GM21528 (cell line): ENCODE measurements around the gene NCBP3.

ENCODE experiments used
- ATAC-seq: cut with Tn5 transposase; IDR thresholded peaks from one replicate; pipeline ENCODE4 v1.9.1; 2021; ENCODE audit warnings: mild to moderate bottlenecking, moderate library complexity; ENCODE audit not compliant: unreplicated experiment, low FRiP score

The NCBP3 gene, protein sequence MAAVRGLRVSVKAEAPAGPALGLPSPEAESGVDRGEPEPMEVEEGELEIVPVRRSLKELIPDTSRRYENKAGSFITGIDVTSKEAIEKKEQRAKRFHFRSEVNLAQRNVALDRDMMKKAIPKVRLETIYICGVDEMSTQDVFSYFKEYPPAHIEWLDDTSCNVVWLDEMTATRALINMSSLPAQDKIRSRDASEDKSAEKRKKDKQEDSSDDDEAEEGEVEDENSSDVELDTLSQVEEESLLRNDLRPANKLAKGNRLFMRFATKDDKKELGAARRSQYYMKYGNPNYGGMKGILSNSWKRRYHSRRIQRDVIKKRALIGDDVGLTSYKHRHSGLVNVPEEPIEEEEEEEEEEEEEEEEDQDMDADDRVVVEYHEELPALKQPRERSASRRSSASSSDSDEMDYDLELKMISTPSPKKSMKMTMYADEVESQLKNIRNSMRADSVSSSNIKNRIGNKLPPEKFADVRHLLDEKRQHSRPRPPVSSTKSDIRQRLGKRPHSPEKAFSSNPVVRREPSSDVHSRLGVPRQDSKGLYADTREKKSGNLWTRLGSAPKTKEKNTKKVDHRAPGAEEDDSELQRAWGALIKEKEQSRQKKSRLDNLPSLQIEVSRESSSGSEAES

DNA sequence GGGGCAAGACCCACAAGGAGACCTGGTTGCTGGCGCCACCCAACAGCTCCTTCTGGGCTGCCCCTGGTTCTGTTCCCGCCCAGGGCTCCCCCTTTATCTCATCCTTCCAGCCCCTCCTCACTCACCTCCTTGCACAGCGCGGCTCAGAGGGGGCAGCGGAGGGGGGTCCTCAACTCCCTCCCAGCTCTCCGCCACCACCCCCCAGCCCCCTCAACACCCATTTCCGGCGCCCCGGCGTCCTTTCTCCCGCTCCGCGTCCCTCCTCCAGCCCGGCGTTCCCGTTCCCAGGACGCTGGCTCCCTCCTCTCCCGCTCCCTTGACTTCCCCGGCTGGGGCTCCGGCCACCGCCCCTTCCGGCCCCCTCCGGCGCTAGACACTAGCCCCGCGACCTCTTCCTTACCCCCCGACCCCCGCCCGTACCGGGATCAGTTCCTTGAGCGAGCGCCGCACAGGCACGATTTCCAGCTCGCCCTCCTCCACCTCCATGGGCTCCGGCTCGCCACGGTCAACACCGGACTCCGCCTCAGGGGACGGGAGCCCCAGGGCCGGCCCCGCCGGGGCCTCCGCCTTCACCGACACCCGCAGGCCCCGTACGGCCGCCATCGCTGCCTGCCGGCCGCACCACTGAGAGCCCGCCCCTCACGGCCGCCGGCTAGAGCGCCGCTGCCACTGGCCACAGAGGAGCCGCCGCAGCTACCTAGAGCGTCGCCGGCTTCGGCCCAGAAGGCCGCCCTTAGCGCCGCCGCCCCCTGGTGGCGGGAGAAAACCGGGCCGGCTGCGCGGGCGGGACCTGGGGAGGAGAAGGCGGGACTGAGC, at the start of gene NCBP3:
TSS of gene NCBP3 (minus strand) at position 626 of the 816 bp plus-strand sequence. CDS start at position 603, 23 bp downstream.
- ATAC-seq = peak; percentile 89

DNA sequence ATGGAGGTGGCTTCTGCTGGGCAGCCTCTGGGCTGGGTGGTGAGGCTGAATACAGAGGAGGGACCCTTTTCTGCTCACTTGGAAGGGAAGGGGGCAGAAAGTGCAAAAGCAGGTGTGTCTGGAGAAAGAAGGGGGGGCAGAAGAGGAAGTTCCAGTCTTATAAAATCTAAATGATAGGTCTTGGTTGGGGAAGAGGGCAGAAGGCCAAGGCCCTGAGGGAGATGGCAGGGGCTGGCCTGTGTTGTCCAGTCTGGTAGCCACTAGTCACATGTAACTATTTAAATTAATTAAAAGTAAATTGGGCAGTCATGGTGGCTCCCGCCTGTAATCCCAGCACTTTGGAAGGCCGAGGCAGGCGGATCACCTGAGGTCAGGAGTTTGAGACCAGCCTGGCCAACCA, 49.3 kb upstream of the NCBP3 start:
- no peak for ATAC-seq

GRCh38 chr17:3894911-3895343, 48.9 kb upstream of the NCBP3 start:
- no peak for ATAC-seq

DNA sequence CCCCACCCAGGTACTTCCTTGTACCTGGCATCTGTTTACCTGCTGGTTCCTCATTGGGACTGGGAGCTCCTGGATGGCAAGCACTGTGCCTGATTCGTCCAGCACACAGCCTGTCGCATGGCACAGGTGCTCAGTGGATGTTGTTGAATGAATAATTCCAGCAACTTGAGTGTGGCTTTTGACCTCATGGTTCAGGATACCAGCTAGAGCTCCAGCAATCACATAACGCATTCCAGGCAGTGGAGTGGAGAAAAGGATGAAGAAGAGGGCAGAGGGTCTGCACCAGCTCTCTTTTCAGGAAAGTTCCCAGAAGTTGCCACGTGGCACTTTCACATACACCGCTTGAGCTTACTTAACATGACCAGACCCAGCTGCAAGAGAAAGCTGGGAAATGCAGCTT, 48.1 kb upstream of the NCBP3 start:
- no peak for ATAC-seq

DNA sequence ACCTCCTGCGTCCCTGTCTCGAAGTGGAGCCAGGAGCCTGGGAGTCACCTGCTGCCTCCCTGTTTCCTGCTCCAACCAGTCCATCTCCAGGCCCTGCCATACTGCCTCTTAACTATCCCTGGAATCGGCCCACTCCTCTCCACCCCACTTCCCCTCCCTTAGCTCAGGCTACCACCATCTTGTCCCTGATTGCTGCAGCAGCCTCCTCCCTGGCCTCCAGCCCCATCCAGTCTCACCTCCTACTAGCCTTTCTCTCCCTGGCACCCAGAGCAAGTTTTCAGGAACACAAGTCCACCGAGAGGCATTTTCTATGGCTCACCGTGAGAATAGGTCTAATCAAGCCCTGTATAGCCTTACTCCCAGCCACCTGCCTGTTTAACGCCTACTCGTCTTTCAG, 47.7 kb upstream of the NCBP3 start:
- no peak for ATAC-seq

DNA sequence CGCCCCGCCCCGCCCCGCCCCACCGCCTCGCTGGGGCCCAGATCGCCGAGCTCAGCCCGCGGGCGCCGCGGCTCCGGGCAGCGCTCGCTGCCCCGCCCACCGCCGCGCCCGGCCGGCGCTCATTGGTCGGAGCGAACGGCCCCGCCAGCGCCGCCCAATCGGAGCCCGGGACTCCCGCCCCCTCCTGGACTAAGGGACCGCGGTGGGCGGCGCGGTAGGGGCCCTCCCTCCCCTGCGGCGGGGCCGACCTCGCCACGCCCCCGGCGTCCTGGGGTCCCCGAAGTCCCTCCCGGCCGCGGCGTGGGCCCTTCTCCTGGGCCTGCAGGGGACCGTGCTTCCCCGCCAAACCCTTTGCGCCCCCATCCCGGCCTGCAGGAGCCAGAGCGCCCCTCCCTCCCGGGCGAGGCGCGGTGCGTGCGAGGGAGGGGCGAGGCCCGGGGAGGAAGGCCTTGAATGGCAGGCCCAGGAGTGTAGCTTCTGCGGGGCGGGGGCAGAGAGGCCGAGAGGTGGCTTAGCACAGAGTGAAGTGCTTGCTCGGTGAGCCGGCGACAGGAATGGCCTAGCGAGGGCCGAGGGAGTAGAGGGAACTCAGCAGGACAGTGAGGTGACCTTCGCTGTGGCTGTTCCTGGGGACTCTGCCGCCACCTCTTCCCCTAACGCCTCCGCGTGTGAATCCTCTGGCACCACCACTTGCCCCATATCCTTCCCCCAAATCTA, 47.1 kb upstream of the NCBP3 start, which contains the start of gene CAMKK1:
TSS of gene CAMKK1 (minus strand) at position 51 of the 717 bp plus-strand sequence. CDS start 7,366 bp downstream, outside the sequence.
- peak; percentile 72 for ATAC-seq

DNA sequence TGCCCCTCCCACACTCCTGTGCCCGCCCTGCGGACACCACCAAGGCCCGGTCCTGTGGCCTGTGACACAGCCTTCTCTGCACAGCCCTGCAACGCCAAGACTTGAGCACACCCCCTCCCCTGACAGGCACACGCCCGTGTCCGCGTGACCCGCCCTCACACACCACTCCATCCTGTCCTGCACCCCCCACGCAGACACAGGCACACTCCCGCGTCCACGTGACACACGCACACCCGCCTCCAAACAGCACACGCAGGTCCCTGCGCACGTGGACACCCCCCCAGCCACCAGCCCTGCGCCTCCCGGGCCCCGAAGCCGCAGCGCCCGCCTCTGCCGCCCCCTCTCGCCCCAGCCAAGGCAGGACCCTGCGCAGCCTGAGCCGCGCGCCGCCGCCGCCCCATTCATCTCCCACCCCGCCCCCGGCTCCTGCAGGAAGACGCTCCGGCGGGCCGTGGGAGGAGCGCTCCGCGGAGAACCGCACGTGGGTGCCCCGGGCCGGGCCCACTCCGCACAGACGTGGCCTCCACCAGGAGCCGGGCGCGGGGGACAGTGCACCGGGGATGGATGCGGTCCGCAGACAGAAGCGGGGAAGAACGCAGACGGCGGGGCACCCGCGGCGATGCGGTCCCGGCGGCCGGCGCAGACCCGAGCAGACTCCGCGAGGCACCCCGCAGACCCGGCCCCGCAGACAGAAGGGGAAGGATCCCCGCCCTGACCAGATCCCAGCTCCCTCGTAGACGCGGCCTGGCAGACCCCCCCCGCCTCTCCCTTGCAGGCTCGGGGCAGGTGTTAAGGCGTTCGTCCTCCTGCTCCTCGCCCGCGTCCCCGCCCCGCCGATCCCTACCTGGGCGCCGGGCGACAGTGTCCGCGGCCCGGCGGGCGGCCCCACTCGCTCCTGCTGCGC, 46.3 kb upstream of the NCBP3 start:
- ATAC-seq = peak; percentile 26

GRCh38 chr17:3891626-3892094, 45.6 kb upstream of the NCBP3 start:
- ATAC-seq = no peak

GRCh38 chr17:3890878-3891219, 44.8 kb upstream of the NCBP3 start:
- no peak for ATAC-seq

DNA sequence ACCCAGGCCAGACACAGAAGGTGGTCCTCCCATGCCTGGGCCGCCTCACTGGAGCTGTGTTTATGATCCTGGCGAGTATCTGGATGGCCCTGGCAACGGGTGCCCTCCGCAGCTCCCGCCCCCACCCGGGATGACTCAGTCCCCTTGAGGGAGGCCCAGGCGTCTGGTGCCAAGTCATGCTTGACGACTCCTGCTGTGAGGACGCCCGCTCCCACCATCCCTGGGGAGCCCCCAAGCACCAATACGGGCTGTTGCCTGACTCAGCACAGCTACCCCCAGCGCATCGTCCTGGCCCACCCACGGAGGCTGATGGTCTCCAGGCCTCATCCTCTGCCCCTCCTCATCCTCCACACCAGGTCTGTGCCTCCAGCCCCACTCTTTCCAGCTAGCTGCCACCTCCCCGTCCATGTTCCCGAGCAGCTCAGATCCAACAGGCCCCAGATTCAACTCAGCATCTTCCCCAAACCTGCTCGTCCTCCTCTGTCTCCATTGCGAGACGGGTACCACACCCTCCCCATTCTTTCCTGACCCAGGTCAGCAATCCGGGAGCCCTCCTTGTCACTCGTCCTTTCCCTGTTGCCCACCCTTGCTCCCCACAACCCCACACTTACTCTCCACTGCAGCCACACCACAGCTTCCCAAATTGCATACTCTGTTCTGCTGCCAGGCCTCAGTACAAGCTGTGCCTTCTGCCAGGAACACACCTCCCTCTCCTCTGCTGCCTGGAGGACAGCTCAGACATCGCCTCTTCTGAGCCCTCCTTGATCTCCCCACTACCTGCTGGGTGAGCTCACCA, 44.2 kb upstream of the NCBP3 start:
- no peak for ATAC-seq

DNA sequence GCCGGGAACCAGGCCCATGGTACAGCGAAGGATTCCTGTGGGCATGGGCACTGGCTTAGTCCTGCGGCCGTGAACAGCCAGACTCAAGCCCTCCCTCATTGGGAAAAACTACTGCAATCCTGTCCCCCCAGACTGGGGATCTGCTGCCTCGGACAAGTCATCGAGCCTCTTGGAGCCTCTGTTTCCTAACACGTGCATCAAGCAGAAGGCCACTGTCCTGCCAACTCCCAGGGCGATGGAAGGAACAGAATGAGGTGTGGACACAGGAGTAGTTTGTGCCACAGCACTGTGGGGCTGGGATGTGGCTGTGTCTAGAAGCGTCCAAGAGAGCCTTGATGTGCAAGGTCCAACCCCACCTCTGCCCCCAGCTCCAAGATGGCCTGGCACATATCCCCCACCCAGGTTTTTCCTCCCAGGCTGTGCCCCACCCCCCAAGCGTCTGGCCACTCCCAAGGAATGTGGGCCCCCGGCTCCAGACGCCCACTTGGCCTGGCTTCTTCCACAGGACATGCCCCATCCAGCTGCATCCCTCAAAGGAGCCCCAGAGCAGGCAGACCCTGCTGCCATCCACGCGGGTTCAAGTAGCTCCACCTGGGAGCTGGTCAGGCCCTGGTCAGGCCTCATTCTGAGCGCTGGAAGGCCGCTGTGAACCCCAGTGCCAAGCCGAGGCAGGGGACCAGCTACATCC, 43.4 kb upstream of the NCBP3 start:
- no peak for ATAC-seq

DNA sequence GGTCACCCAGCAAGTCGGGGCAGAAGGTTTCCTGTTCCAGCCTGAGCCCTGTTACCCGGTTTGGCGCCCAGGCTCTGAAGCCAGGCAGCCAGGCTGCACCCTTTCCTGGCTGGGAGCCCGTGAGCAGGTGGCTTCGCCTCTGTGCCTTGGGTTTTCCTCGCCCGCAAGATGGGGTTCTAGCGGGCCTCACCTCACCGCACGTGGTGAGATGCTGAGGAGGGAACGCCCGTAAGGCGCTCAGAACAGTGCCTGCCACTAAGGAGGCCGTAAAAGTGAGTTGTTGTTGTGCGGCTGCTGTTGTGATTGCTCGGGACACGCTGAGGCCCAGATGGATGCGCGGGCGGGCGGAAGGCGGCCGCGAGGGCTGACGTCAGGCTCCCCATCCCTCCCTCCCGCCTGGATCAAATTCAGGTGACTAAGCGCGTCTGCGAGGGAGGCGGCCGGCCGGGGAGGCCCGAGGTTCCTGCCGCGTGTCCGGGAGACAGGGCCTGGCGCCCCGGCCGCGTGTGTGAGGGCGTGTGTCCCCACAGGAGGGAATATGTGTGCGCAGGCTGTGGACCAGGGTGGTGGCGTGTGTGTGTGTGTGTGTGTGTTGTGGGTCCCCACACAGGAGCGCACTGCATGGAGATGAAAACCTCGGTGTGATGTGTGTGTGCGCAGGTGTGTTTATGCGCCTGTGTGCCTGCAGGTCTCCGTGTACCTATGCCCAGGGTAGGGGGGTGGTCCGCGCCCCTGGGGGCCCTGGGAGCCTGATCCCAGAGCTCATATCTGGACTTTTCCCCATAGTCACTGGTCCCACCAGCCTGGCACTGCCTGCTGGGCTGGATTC, 42.5 kb upstream of the NCBP3 start:
- ATAC-seq = no peak

DNA sequence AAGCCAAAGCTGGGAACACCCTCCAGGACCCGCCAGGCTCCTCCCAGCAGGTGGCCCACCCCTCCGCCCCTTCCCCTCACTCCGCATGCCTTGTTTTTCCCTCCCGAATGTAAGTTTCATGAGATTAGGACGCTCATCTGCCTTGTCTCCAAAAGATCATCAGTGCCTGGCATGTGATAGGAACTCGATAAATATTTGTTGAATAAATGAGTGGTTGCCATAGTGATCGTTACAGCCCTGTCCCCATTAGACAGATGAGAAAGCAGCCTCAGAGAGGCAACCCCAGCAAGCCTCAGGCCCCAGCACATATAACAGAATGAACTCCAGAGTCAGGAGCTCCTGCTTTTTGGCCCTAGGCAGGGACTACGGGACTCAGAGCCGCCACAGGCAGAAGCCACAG, 41.8 kb upstream of the NCBP3 start:
- ATAC-seq = no peak

DNA sequence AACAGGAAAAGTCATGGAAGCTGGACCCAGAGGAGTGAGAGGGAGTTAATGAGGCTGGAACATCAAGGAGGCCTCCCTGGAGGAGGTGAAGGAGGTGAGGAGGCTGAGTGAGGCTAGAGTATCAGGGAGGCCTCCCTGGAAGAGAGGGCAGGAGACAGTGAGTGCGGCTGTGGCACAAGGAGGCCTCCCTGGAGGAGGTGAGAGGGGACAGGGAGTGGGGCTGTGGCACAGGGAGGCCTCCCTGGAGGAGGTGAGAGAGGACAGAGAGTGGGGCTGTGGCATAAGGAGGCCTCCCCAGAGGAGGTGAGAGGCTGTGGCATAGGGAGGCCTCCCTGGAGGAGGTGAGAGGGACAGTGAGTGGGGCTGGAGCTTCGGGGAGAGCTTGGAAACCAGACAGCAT, 41.3 kb upstream of the NCBP3 start:
- no peak for ATAC-seq

GRCh38 chr17:3886776-3887175, 40.7 kb upstream of the NCBP3 start:
- no peak for ATAC-seq

DNA sequence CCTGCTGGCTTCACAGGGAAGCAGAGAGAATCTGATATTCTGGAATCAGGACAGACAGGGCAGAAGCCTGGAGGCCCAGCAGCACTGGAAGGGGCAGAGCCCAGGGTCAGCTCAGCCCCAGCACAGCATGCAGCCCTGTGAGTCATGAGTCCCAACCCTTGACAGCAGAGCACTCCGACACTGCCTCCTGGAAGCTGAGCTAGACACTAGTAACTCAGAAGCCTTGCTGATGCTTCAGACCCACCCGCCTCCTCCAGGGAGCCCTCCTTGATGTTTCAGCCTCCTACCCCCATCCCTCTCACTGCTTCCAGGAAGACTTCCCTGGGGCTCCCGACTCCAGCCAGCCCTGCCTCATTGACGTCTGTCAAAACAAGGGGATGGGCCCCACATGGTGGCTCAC, 39.9 kb upstream of the NCBP3 start:
- ATAC-seq = no peak

DNA sequence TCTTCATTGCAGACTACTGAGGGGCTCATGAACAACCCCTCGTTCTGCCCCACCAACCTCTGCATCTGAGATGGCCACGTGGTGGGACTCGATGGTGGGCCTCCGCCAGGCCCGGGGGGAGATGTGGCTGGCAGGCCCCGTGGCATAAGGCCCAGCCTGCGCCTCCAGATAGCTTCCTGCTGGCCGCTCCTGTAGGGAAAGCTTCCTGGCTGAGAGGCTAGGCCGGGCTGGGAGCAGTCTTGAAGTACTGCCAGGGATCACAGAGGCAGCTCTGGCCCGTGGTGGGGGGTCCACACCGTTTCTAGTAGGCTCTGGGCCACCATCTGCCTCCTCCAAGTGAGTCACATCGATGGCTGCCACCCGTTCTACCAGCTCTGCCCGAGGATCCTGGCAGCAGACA, 39.2 kb upstream of the NCBP3 start:
- no peak for ATAC-seq
